ENCODE data around the gene NHLRC3.

Gene NHLRC3

GRCh38 chr13:39023316-39023715, 14.9 kb upstream of the NHLRC3 start:
- H3K4me3 ChIP-seq (ENCODE audit: low read depth, low read length) = no peak overlapping the region
- H2AFZ ChIP-seq (ENCODE audit: low read length, unreplicated experiment) = no peak overlapping the region
- H3K27me3 ChIP-seq (ENCODE audit: insufficient read depth, low read length) = no peaks in the 10 kb centered on the region
- H3K27ac ChIP-seq (ENCODE audit: low read depth, low read length) = no peak overlapping the region
- no peaks in the 10 kb centered on the region for H3K4me1 ChIP-seq (ENCODE audit: control insufficient read depth, insufficient read depth, low read length, unreplicated experiment)
- peaks cover 8% of the 10 kb centered on the region; the same call in 1 of the 2 replicates for H3K36me3 ChIP-seq (ENCODE audit: insufficient read depth, low read length)
- no peaks in the 10 kb centered on the region for H3K79me2 ChIP-seq (ENCODE audit: control insufficient read depth, insufficient read depth, low read length, unreplicated experiment)

- no peaks in the 10 kb centered on the region for H3K27me3 ChIP-seq (ENCODE audit: insufficient read depth, low read length)
These were observed 14.5 kb upstream of the NHLRC3 start for GRCh38 chr13:39023761-39024160.

GRCh38 chr13:39025433-39025839, 12.8 kb upstream of the NHLRC3 start:
- Histone ChIP-seq H3K27ac (ENCODE audit: low read depth, low read length) (no peak overlapping the region), H3K27me3 (ENCODE audit: insufficient read depth, low read length) (no peaks in the 10 kb centered on the region), H3K4me1 (ENCODE audit: control insufficient read depth, insufficient read depth, low read length, unreplicated experiment) (no peaks in the 10 kb centered on the region), H3K4me3 (ENCODE audit: low read depth, low read length) (no peak overlapping the region), H3K36me3 (ENCODE audit: insufficient read depth, low read length) (peaks cover 8% of the 10 kb centered on the region; the same call in 1 of the 2 replicates), H3K79me2 (ENCODE audit: control insufficient read depth, insufficient read depth, low read length, unreplicated experiment) (no peaks in the 10 kb centered on the region), H2AFZ (ENCODE audit: low read length, unreplicated experiment) (no peak overlapping the region)

More at GRCh38 chr13:39023761-39024160, 14.5 kb upstream of the NHLRC3 start:
- peaks cover 8% of the 10 kb centered on the region; the same call in 1 of the 2 replicates for H3K36me3 ChIP-seq (ENCODE audit: insufficient read depth, low read length)
- H3K4me3 ChIP-seq (ENCODE audit: low read depth, low read length) = no peak overlapping the region
- H3K4me1 ChIP-seq (ENCODE audit: control insufficient read depth, insufficient read depth, low read length, unreplicated experiment) = no peaks in the 10 kb centered on the region
- H3K79me2 ChIP-seq (ENCODE audit: control insufficient read depth, insufficient read depth, low read length, unreplicated experiment) = no peaks in the 10 kb centered on the region
- H3K27ac ChIP-seq (ENCODE audit: low read depth, low read length) = no peak overlapping the region
- no peak overlapping the region for H2AFZ ChIP-seq (ENCODE audit: low read length, unreplicated experiment)

GRCh38 chr13:39032150-39032549, 6.1 kb upstream of the NHLRC3 start:
- H3K79me2 ChIP-seq (ENCODE audit: control insufficient read depth, insufficient read depth, low read length, unreplicated experiment) = peaks cover 40% of the 10 kb centered on the region
- H3K27me3 ChIP-seq (ENCODE audit: insufficient read depth, low read length) = no peaks in the 10 kb centered on the region
- H3K4me1 ChIP-seq (ENCODE audit: control insufficient read depth, insufficient read depth, low read length, unreplicated experiment) = peaks cover 8% of the 10 kb centered on the region
- no peak overlapping the region for H2AFZ ChIP-seq (ENCODE audit: low read length, unreplicated experiment)
- no peak overlapping the region for H3K27ac ChIP-seq (ENCODE audit: low read depth, low read length)
- no peaks in the 10 kb centered on the region for H3K36me3 ChIP-seq (ENCODE audit: insufficient read depth, low read length)
- no peak overlapping the region for H3K4me3 ChIP-seq (ENCODE audit: low read depth, low read length)

- H3K4me3 ChIP-seq (ENCODE audit: low read depth, low read length) = no peak overlapping the region
- no peaks in the 10 kb centered on the region for H3K27me3 ChIP-seq (ENCODE audit: insufficient read depth, low read length)
- peaks cover 8% of the 10 kb centered on the region for H3K4me1 ChIP-seq (ENCODE audit: control insufficient read depth, insufficient read depth, low read length, unreplicated experiment)
- H3K36me3 ChIP-seq (ENCODE audit: insufficient read depth, low read length) = no peaks in the 10 kb centered on the region
- H3K79me2 ChIP-seq (ENCODE audit: control insufficient read depth, insufficient read depth, low read length, unreplicated experiment) = peaks cover 53% of the 10 kb centered on the region
- H3K27ac ChIP-seq (ENCODE audit: low read depth, low read length) = no peak overlapping the region
- H2AFZ ChIP-seq (ENCODE audit: low read length, unreplicated experiment) = no peak overlapping the region
These were observed 4.2 kb upstream of the NHLRC3 start for GRCh38 chr13:39034085-39034484.

GRCh38 chr13:39035204-39035603, 3.1 kb upstream of the NHLRC3 start:
- Histone ChIP-seq H2AFZ (ENCODE audit: low read length, unreplicated experiment) (no peak overlapping the region), H3K4me1 (ENCODE audit: control insufficient read depth, insufficient read depth, low read length, unreplicated experiment) (peaks cover 8% of the 10 kb centered on the region), H3K4me3 (ENCODE audit: low read depth, low read length) (peak overlapping the region; percentile 95), H3K79me2 (ENCODE audit: control insufficient read depth, insufficient read depth, low read length, unreplicated experiment) (peaks cover 53% of the 10 kb centered on the region), H3K36me3 (ENCODE audit: insufficient read depth, low read length) (no peaks in the 10 kb centered on the region), H3K27me3 (ENCODE audit: insufficient read depth, low read length) (no peaks in the 10 kb centered on the region), H3K27ac (ENCODE audit: low read depth, low read length) (no peak overlapping the region)

GRCh38 chr13:39035799-39036198, 2.5 kb upstream of the NHLRC3 start:
- H3K27me3 ChIP-seq (ENCODE audit: insufficient read depth, low read length) = no peaks in the 10 kb centered on the region
- H3K4me3 ChIP-seq (ENCODE audit: low read depth, low read length) = peak overlapping the region; percentile 95
- H2AFZ ChIP-seq (ENCODE audit: low read length, unreplicated experiment) = no peak overlapping the region
- H3K36me3 ChIP-seq (ENCODE audit: insufficient read depth, low read length) = no peaks in the 10 kb centered on the region
- no peak overlapping the region for H3K27ac ChIP-seq (ENCODE audit: low read depth, low read length)
- H3K79me2 ChIP-seq (ENCODE audit: control insufficient read depth, insufficient read depth, low read length, unreplicated experiment) = peaks cover 53% of the 10 kb centered on the region
- peaks cover 14% of the 10 kb centered on the region for H3K4me1 ChIP-seq (ENCODE audit: control insufficient read depth, insufficient read depth, low read length, unreplicated experiment)

- Histone ChIP-seq H3K4me3 (ENCODE audit: low read depth, low read length) (peak overlapping the region; percentile 95), H3K36me3 (ENCODE audit: insufficient read depth, low read length) (no peaks in the 10 kb centered on the region), H3K27ac (ENCODE audit: low read depth, low read length) (no peak overlapping the region), H3K4me1 (ENCODE audit: control insufficient read depth, insufficient read depth, low read length, unreplicated experiment) (peaks cover 15% of the 10 kb centered on the region), H3K27me3 (ENCODE audit: insufficient read depth, low read length) (no peaks in the 10 kb centered on the region), H3K79me2 (ENCODE audit: control insufficient read depth, insufficient read depth, low read length, unreplicated experiment) (peaks cover 53% of the 10 kb centered on the region), H2AFZ (ENCODE audit: low read length, unreplicated experiment) (peak overlapping the region; percentile 21)
These were observed 2.0 kb upstream of the NHLRC3 start for GRCh38 chr13:39036212-39036611.

- Histone ChIP-seq H3K27ac (ENCODE audit: low read depth, low read length) (peak overlapping the region; percentile 62), H3K4me3 (ENCODE audit: low read depth, low read length) (peak overlapping the region; percentile 95), H3K27me3 (ENCODE audit: insufficient read depth, low read length) (no peaks in the 10 kb centered on the region), H3K79me2 (ENCODE audit: control insufficient read depth, insufficient read depth, low read length, unreplicated experiment) (peaks cover 55% of the 10 kb centered on the region), H3K4me1 (ENCODE audit: control insufficient read depth, insufficient read depth, low read length, unreplicated experiment) (peaks cover 15% of the 10 kb centered on the region), H2AFZ (ENCODE audit: low read length, unreplicated experiment) (peak overlapping the region; percentile 20), H3K36me3 (ENCODE audit: insufficient read depth, low read length) (no peaks in the 10 kb centered on the region)
These were observed 811 bp upstream of the NHLRC3 start for GRCh38 chr13:39037410-39037879.

- Histone ChIP-seq H3K79me2 (ENCODE audit: control insufficient read depth, insufficient read depth, low read length, unreplicated experiment) (peaks cover 48% of the 10 kb centered on the region), H3K36me3 (ENCODE audit: insufficient read depth, low read length) (no peaks in the 10 kb centered on the region), H3K27ac (ENCODE audit: low read depth, low read length) (peak overlapping the region; percentile 62; the same call in 1 of the 2 replicates), H3K4me1 (ENCODE audit: control insufficient read depth, insufficient read depth, low read length, unreplicated experiment) (peaks cover 15% of the 10 kb centered on the region), H3K4me3 (ENCODE audit: low read depth, low read length) (peak overlapping the region; percentile 95), H2AFZ (ENCODE audit: low read length, unreplicated experiment) (peak overlapping the region; percentile 96), H3K27me3 (ENCODE audit: insufficient read depth, low read length) (no peaks in the 10 kb centered on the region)
These were observed 344 bp downstream of the NHLRC3 start for GRCh38 chr13:39038569-39039030.

- Histone ChIP-seq H3K4me1 (ENCODE audit: control insufficient read depth, insufficient read depth, low read length, unreplicated experiment) (peaks cover 15% of the 10 kb centered on the region), H3K27ac (ENCODE audit: low read depth, low read length) (no peak overlapping the region), H3K79me2 (ENCODE audit: control insufficient read depth, insufficient read depth, low read length, unreplicated experiment) (peaks cover 46% of the 10 kb centered on the region), H3K36me3 (ENCODE audit: insufficient read depth, low read length) (no peaks in the 10 kb centered on the region), H3K27me3 (ENCODE audit: insufficient read depth, low read length) (no peaks in the 10 kb centered on the region), H2AFZ (ENCODE audit: low read length, unreplicated experiment) (peak overlapping the region; percentile 96), H3K4me3 (ENCODE audit: low read depth, low read length) (peak overlapping the region; percentile 95)
These were observed 785 bp downstream of the NHLRC3 start for GRCh38 chr13:39039041-39039440.

Measured in ACC112 (cell line).